ENCODE measurements around the gene ATP2B1.

The ATP2B1 gene

GRCh38 chr12:89575374-89575773 lies 133.3 kb downstream of the ATP2B1 start:
- DNase-seq, result no peak

- no peak for DNase-seq
Measured at GRCh38 chr12:89574736-89575208, 133.9 kb downstream of the ATP2B1 start.

- no peak for DNase-seq
Measured at GRCh38 chr12:89573051-89573810, 135.4 kb downstream of the ATP2B1 start.

- no peak for DNase-seq
Measured at GRCh38 chr12:89571491-89572195, 137.0 kb downstream of the ATP2B1 start.

GRCh38 chr12:89568484-89568883 lies 140.2 kb downstream of the ATP2B1 start:
- DNase-seq, result no peak

- DNase-seq, result no peak
Measured at GRCh38 chr12:89567691-89568239, 140.9 kb downstream of the ATP2B1 start.

GRCh38 chr12:89566615-89567014 lies 142.0 kb downstream of the ATP2B1 start:
- DNase-seq, result no peak

- DNase-seq, result no peak
Measured at GRCh38 chr12:89565002-89565401, 143.6 kb downstream of the ATP2B1 start.

- no peak for DNase-seq
Measured at GRCh38 chr12:89559753-89560152, 148.9 kb downstream of the ATP2B1 start.

GRCh38 chr12:89556976-89557375 lies 151.7 kb downstream of the ATP2B1 start:
- DNase-seq, result no peak

GRCh38 chr12:89552376-89552775 lies 156.3 kb downstream of the ATP2B1 start:
- no peak for DNase-seq

GRCh38 chr12:89551747-89552146 lies 156.9 kb downstream of the ATP2B1 start:
- DNase-seq, result no peak

- no peak for DNase-seq
Measured at GRCh38 chr12:89547101-89547500, 161.5 kb downstream of the ATP2B1 start.

- DNase-seq, result no peak
Measured at GRCh38 chr12:89546151-89546550, 162.5 kb downstream of the ATP2B1 start.

- DNase-seq, result peak; percentile 81
Measured at GRCh38 chr12:89544681-89545184, 163.9 kb downstream of the ATP2B1 start.

- no peak for DNase-seq
Measured at GRCh38 chr12:89544022-89544421, 164.6 kb downstream of the ATP2B1 start.

- DNase-seq, result peak; percentile 73
Measured at GRCh38 chr12:89542912-89543592, 165.6 kb downstream of the ATP2B1 start.

GRCh38 chr12:89542236-89542635 lies 166.4 kb downstream of the ATP2B1 start:
- DNase-seq, result no peak

GRCh38 chr12:89540586-89540985 lies 168.1 kb downstream of the ATP2B1 start:
- DNase-seq, result no peak

- no peak for DNase-seq
Measured at GRCh38 chr12:89539426-89540223, 169.0 kb downstream of the ATP2B1 start.

- DNase-seq, result no peak
Measured at GRCh38 chr12:89538897-89539296, 169.7 kb downstream of the ATP2B1 start.

All from NCI-H2171 treated with DMSO at 0.1 percent for 48 hours (cell line).